WERI-Rb-1 (cell line): ENCODE measurements around the gene ACHE.

Experiments used
- DNase-seq: peaks from one replicate; pipeline ENCODE4 v3.0.0-alpha.2; 2020
- H3K27ac ChIP-seq: fragments of 250-450 bp; sonication (Bioruptor Pico); 2 replicates; pipeline ENCODE4 v1.5.1; 2020; ENCODE audit warnings: mild to moderate bottlenecking, moderate library complexity
- H3K27me3 ChIP-seq: fragments of 250-450 bp; sonication (Bioruptor Pico); 2 replicates; pipeline ENCODE4 v1.5.1; 2021; ENCODE audit warnings: mild to moderate bottlenecking, low read depth, moderate library complexity; ENCODE audit not compliant: insufficient read depth, severe bottlenecking
- H3K36me3 ChIP-seq: fragments of 250-450 bp; sonication (Bioruptor Pico); 2 replicates; pipeline ENCODE4 v1.5.1; 2020; ENCODE audit warnings: mild to moderate bottlenecking, moderate library complexity
- H3K4me3 ChIP-seq: 2 replicates; pipeline ENCODE4 v1.5.1; 2011; ENCODE audit warnings: low read depth, mild to moderate bottlenecking, control low read depth, low read length
- H3K9me3 ChIP-seq: fragments of 250-450 bp; sonication (Bioruptor Pico); 2 replicates; pipeline ENCODE4 v1.5.1; 2021; ENCODE audit warnings: mild to moderate bottlenecking, moderate library complexity; ENCODE audit not compliant: severe bottlenecking
- TF ChIP-seq, protein P1 (sequence below): IDR thresholded peaks from 2 replicates; pipeline ENCODE4 v1.5.1; 2011; ENCODE audit warnings: low read depth, mild to moderate bottlenecking, control low read depth, inconsistent platforms, low read length

ACHE gene

DNA sequence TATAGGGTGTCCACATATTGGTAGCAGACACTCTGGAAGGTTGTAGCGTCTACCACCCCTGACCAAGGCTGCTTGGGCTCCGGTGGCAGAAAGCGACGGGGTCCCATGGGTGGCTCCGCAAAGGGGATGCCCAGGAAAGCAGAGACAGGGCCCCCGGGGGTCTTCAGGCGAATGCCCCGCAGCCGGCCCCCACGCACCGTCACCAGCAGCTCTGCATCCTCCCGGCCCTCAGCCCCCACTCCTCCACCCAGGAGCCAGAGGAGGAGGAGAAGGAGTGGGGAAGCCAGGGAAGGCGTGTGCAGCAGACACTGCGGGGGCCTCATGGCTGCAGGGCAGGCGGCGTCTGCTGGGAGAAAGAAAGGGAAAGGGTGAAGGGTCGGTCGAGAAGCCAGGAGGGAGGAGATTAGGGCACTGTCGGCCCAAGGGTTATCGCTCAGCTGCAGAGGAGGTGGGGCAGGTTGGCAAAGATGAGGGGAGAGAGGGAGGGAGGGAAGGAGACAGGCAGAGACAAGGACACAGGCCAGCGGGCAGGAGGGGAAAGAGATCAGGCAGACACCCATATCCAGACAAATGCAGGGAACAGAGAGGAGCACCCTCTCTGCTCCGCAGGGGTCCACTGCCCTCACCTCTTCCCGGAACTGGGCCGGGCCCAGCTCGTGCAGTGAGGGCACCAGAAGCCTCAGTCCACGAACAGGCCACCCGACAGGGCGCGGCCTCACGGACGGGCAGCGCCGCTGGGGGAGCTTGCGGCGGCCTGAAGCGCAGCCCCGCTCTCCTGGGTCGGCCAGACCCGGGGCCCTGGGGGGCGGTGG lies 1.6 kb downstream of the ACHE start:
- TF ChIP-seq, protein P1, sequence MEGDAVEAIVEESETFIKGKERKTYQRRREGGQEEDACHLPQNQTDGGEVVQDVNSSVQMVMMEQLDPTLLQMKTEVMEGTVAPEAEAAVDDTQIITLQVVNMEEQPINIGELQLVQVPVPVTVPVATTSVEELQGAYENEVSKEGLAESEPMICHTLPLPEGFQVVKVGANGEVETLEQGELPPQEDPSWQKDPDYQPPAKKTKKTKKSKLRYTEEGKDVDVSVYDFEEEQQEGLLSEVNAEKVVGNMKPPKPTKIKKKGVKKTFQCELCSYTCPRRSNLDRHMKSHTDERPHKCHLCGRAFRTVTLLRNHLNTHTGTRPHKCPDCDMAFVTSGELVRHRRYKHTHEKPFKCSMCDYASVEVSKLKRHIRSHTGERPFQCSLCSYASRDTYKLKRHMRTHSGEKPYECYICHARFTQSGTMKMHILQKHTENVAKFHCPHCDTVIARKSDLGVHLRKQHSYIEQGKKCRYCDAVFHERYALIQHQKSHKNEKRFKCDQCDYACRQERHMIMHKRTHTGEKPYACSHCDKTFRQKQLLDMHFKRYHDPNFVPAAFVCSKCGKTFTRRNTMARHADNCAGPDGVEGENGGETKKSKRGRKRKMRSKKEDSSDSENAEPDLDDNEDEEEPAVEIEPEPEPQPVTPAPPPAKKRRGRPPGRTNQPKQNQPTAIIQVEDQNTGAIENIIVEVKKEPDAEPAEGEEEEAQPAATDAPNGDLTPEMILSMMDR, result no peak
- H3K27me3 ChIP-seq, result peaks cover 46% of the 10 kb centered on the region
- H3K4me3 ChIP-seq, result no peak overlapping the region
- H3K36me3 ChIP-seq, result peaks cover 2% of the 10 kb centered on the region; the same call in 1 of the 2 replicates
- no peaks in the 10 kb centered on the region for H3K9me3 ChIP-seq
- no peak for DNase-seq
- H3K27ac ChIP-seq, result no peak overlapping the region

DNA sequence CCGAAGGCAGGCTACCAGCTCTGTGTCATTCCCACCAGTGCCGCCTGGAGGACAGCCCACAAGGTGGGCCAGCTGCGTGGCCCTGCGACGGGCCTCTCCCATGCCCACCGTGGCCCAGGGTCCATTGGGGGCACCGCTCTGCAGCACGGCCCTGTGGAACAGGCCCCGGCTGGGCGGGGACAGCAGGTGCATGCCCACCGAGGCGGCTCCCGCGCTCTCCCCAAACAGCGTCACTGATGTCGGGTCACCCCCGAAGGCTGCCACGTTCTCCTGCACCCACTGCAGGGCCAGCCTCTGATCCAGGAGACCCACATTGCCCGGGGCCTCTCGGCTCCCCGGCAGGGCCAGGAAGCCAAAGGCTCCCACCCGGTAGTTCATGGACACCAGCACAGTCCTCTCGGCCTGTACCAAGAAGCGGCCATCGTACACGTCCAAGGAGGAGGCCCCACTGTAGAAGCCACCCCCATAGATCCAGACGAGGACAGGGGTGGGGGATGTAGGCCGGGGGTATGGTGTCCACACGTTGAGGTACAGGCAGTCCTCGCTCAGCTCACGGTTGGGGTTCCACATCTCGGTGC lies 2.3 kb downstream of the ACHE start:
- H3K27me3 ChIP-seq, result peaks cover 43% of the 10 kb centered on the region
- H3K27ac ChIP-seq, result no peak overlapping the region
- peaks cover 9% of the 10 kb centered on the region for H3K36me3 ChIP-seq
- H3K9me3 ChIP-seq, result no peaks in the 10 kb centered on the region
- TF ChIP-seq, protein P1, result no peak
- no peak for DNase-seq
- no peak overlapping the region for H3K4me3 ChIP-seq

DNA sequence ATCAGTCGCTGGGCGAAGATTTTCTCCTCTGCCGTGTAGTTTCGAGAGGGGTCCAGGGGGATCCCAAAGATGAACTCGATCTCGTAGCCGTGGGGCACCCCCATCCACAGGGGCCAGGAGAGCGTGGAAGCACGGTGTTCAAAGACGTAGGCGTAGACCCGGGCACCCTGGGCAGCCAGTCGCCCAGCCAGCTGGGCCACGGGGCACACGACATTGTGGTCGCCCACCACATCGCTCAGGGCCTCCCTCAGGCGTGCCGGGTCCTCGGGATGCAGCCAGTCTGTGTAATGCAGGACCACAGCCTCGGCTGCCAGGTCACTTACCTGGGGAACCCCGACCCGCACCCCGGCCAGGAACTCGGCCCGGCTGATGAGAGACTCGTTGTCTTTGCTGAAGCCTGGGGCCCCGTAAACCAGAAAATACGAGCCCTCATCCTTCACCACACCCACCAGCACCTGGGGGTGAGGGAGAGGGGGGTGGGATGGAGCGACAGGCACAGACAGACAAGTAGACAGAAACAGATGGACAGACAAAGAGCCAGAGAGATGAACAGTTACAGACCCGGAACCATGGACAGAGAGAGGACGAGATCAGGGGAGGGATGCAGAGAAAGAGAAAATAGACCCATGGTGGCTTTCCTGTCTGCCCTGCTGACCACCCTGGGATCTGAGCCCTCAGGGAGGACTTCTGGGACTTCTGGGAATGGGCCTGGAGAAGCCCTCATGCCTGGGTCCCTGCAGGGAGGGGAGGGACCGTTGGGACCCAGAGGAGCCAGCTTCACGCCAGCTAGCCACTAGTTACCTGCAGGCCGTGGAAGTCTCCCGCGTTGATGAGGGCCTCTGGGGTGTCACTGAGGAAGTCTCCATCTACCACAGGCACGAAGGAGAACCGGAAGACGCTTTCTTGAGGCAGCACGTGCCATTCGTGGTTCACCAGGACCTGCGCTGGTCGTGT lies 3.0 kb downstream of the ACHE start:
- no peak overlapping the region for H3K4me3 ChIP-seq
- no peak overlapping the region for H3K27ac ChIP-seq
- peaks cover 17% of the 10 kb centered on the region for H3K36me3 ChIP-seq
- H3K9me3 ChIP-seq, result no peaks in the 10 kb centered on the region
- TF ChIP-seq, protein P1, result no peak
- peaks cover 35% of the 10 kb centered on the region for H3K27me3 ChIP-seq
- DNase-seq, result no peak

DNA sequence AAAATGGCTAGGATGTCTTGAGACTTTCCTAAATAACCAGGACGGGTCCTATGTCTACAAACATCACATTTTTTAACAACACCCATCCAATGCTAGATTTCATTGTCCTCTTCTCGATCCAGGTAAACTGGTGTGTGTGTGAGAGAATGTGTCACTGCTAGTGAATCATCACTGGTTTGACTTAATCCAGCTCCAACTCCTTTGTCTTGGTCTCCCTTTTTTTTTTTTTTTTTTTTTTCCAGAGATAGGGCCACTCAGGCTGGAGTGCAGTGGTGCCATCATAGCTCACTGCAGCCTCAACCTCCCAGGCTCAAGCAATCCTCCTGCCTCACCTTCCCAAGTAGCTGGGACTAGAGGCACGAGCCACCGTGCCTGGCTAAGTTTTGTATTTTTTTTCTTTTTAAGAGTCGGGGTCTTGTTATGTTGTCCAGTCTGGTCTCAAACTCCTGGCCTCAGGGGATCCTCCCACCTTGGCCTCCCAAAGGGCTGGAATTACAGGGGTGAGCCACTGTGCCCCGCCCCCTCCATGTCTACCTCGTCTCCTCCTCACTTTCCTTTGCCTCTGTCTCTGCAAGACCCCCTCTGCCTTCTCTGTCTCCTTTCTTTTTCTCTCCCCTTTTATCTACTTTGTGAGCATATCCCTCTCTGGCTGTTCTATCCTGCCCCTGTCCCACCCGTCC lies 4.0 kb downstream of the ACHE start:
- DNase-seq, result no peak
- Histone ChIP-seq H3K27me3 (peaks cover 28% of the 10 kb centered on the region), H3K27ac (no peak overlapping the region), H3K9me3 (no peaks in the 10 kb centered on the region), H3K4me3 (no peak overlapping the region), H3K36me3 (peaks cover 26% of the 10 kb centered on the region)
- TF ChIP-seq, protein P1, result no peak

DNA sequence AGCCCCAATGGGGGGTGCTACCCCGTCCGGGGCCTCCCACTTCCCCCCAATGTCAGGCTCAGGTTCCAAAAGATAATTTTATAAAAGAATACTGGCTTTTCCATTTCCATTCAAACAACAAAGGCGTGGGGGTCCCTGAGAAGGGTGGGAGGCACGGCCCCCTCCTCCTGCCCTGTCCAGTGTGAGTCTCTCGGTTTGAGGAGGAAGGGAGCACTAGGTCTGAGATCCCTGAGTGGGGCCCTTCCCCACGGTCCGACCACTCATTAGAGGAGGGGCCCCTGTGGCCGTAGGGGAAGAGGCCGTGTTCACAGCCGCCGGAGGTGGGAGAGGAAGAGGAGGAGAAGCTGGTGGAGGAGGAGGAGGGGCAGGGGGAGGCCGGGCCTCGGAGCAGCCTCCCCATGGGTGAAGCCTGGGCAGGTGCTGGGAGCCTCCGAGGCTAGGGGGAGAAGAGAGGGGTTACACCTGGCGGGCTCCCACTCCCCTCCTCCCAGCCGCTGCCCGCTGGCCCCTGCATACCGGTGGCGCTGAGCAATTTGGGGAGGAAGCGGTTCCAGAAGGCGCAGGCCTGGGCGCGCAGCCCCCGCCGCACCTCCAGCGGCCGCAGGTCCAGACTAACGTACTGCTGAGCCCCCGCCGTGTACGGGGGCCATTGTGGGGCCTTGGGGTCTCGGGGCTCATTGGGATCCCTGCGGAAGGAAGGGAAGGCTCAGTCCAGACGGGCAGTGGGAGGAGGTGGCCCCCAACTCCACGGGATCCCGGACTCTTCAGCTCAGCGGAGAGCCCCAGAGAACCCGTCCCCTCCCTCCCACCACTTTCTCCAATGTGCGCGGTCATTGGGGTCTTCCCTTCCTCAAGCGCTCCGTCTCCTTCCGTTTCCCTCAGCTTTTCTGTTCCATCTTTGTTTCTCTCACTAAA lies 4.8 kb downstream of the ACHE start:
- H3K27ac ChIP-seq, result peak overlapping the region; percentile 82
- peaks cover 20% of the 10 kb centered on the region for H3K27me3 ChIP-seq
- TF ChIP-seq, protein P1, result no peak
- H3K4me3 ChIP-seq, result peak overlapping the region; percentile 67
- no peaks in the 10 kb centered on the region for H3K9me3 ChIP-seq
- H3K36me3 ChIP-seq, result peaks cover 34% of the 10 kb centered on the region
- DNase-seq, result no peak
